Calu3 (cell line): Measurements from ENCODE around the gene CDC42BPB. TPM values are rescaled to one million over a fixed set of nuclear protein-coding genes. Genes with fewer than 3 reads are reported as not detected.

ENCODE experiments used
- BruUV-seq: library from RNA; stranded (reverse); fragments of 400-500 nt; replicated peaks from 2 replicates; lab custom pipeline; 2021; lab: Mats Ljungman, UMichigan
- CTCF ChIA-PET: fragments of 300-600 bp; sonication (Branson Sonifier 250); formaldehyde crosslinking; loops from one replicate; lab custom pipeline; 2022; ENCODE audit warnings: antibody characterized with exemption; lab: Charles Lee
- DNase-seq: peaks from one replicate; pipeline ENCODE4 v3.0.0; 2022
- H3K27ac Mint-ChIP-seq: one replicate; pipeline ENCODE4 v1.8.0; 2022; ENCODE audit warnings: mixed read lengths; ENCODE audit not compliant: unreplicated experiment
- H3K27me3 Mint-ChIP-seq: one replicate; pipeline ENCODE4 v1.8.0; 2022; ENCODE audit warnings: mixed read lengths; ENCODE audit not compliant: unreplicated experiment
- H3K36me3 Mint-ChIP-seq: one replicate; pipeline ENCODE4 v1.8.0; 2022; ENCODE audit warnings: mild to moderate bottlenecking, moderate library complexity, mixed read lengths; ENCODE audit not compliant: insufficient read depth, unreplicated experiment
- H3K4me1 Mint-ChIP-seq: one replicate; pipeline ENCODE4 v1.8.0; 2022; ENCODE audit warnings: mild to moderate bottlenecking, low read depth, mixed read lengths; ENCODE audit not compliant: unreplicated experiment
- H3K4me3 Mint-ChIP-seq: one replicate; pipeline ENCODE4 v1.8.0; 2022; ENCODE audit warnings: mild to moderate bottlenecking, low read depth, moderate library complexity, mixed read lengths; ENCODE audit not compliant: unreplicated experiment
- H3K9me3 Mint-ChIP-seq: one replicate; pipeline ENCODE4 v1.8.0; 2022; ENCODE audit warnings: low read depth, mixed read lengths; ENCODE audit not compliant: unreplicated experiment
- CTCF ChIP-seq: fragments of 200-600 bp; IDR thresholded peaks from one replicate; pipeline ENCODE4 v1.8.0; 2022; ENCODE audit warnings: antibody characterized with exemption; ENCODE audit not compliant: unreplicated experiment
- intact Hi-C: fragments of 100-400 bp; cut with micrococcal nuclease; formaldehyde crosslinking; loops from one replicate; pipeline ENCODE4 v1.10.0; 2022; ENCODE audit not compliant: unreplicated experiment
- total RNA-seq: library from RNA; stranded (reverse); gene quantifications from 2 replicates; pipeline ENCODE4 v1.2.3, GENCODE V29; 2022

CDC42BPB gene
- total RNA-seq, 1 experiment from 2014 or later, result 98.7 TPM

- no peaks in the 10 kb centered on the region for H3K4me1 Mint-ChIP-seq
- DNase-seq, result no peak
- no peaks in the 10 kb centered on the region for H3K27me3 Mint-ChIP-seq
- CTCF ChIA-PET, result no interaction called here
- no peak overlapping the region for H3K27ac Mint-ChIP-seq
- peaks cover 63% of the 10 kb centered on the region for H3K36me3 Mint-ChIP-seq
- intact Hi-C loops, result no loop called here
- no peak for TF ChIP-seq CTCF
- H3K9me3 Mint-ChIP-seq, result no peaks in the 10 kb centered on the region
- BruUV-seq, result no TSS peak
- H3K4me3 Mint-ChIP-seq, result no peak overlapping the region
Observed at GRCh38 chr14:102949801-102950451, 107.4 kb downstream of the CDC42BPB start.

GRCh38 chr14:102949062-102949800 is 108.1 kb downstream of the CDC42BPB start:
- no peaks in the 10 kb centered on the region for H3K9me3 Mint-ChIP-seq
- no peaks in the 10 kb centered on the region for H3K4me1 Mint-ChIP-seq
- no peak for TF ChIP-seq CTCF
- no TSS peak for BruUV-seq
- CTCF ChIA-PET, result no interaction called here
- DNase-seq, result no peak
- no peak overlapping the region for H3K27ac Mint-ChIP-seq
- peaks cover 65% of the 10 kb centered on the region for H3K36me3 Mint-ChIP-seq
- intact Hi-C loops, result no loop called here
- H3K27me3 Mint-ChIP-seq, result no peaks in the 10 kb centered on the region
- no peak overlapping the region for H3K4me3 Mint-ChIP-seq

DNA sequence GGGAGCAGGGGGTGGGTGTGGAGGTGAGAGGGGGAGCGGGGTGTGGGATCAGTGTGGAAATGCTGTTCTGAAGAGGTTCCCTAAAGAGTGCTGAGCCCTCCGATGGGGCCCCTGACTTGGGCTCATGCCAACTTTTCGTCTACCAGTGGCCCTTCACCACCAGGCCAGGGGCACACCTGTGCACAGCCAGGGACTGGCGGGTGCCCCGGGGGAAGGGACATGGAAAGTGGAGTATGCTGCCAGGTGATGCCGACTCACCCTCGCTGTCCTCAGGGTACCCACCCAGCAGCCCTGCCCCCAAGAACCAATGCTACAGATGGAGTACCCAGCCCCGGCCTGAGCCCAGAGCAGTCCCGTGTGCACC is 108.7 kb downstream of the CDC42BPB start:
- CTCF ChIA-PET, result no interaction called here
- H3K4me3 Mint-ChIP-seq, result no peak overlapping the region

More for the DNA sequence above, 108.7 kb downstream of the CDC42BPB start:
- Mint-ChIP-seq H3K36me3 (peaks cover 68% of the 10 kb centered on the region), H3K27ac (no peak overlapping the region), H3K27me3 (no peaks in the 10 kb centered on the region), H3K4me1 (no peaks in the 10 kb centered on the region), H3K9me3 (no peaks in the 10 kb centered on the region)
- intact Hi-C loops, result no loop called here
- BruUV-seq, result no TSS peak
- no peak for TF ChIP-seq CTCF
- no peak for DNase-seq
